GM18526 (cell line): ENCODE data around the gene PIGV.
A peak's percentile ranks its signal among the peaks of the same experiment; 100 is the strongest.

Experiments used
- POLR2A ChIP-seq: IDR thresholded peaks from 3 replicates; pipeline ENCODE4 v1.6.1; 2011; ENCODE audit not compliant: insufficient read length; ENCODE audit errors: extremely low read depth

PIGV gene

DNA sequence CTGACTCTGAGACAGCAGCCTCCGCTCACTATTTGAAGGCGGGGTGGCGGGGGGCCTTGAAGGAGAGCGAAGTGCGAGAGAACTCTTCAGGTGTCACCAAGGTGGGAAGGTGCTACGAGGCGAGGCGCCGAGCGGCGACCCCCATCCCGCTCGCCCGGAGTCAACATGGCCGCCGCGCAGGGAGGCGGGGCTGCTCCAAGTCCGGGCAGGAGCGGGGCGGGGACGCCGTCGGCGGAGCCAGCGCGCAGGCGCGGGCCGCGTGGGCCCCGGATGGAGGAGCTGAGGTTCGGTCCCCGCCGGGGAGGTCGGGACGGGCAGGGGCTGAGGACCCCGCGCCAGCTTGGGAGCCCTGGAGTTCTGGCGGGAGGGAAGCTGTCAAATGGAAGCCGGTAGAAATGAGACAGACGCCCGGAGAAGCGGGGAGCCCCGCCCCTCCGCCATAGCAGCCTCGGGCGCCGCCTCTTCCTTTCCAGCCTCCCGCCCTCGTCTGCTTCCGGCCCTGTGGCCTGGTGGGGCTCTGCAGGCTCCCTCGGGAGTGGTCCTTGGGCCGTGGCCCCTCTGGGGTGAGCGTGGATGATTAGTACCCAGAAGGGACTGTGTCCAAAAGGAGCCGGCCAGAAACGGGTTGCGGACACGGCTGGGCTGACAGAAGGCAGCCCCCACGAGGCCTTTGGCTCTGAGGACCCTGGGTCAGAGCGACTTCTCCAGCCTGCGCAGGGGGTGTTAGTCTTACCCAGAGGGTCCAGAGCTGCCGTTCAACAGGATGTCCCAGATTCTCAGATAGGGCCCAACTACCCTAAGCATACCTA is at the start of gene PIGV:
Gene PIGV (plus strand): TSS at position 245 of the 809 bp plus-strand sequence. CDS start 2,866 bp downstream, outside the sequence.
- TF ChIP-seq POLR2A: peak; percentile 77

DNA sequence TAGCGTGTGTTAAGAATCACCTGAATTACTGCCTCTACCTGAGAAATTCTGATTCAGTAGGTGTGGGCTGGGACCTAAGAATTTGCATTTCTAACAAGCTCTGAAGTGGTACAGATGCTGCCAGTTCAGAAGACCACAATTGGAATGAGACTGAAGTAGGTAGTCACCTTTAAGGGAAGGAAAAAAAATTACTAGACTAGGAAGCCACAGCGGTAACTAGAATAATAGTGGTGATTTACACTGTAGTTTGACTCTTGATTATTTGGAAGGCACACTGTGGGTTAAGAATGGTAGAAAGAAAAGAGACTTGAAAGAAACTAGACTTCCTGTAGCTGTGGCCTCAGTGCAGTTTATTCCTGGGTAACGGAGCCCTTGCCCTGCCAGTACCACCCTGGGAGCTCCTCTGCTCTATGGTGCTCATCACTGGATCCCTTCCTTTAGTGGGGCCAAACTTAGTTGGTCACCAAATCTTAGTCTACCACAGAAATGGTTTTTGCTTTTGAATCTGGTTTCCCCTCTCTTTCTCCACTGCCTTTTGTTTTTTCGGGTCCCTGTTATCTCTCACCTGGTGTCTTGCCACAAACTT is 48.3 kb upstream of the PIGV start:
- no peak for TF ChIP-seq POLR2A

DNA sequence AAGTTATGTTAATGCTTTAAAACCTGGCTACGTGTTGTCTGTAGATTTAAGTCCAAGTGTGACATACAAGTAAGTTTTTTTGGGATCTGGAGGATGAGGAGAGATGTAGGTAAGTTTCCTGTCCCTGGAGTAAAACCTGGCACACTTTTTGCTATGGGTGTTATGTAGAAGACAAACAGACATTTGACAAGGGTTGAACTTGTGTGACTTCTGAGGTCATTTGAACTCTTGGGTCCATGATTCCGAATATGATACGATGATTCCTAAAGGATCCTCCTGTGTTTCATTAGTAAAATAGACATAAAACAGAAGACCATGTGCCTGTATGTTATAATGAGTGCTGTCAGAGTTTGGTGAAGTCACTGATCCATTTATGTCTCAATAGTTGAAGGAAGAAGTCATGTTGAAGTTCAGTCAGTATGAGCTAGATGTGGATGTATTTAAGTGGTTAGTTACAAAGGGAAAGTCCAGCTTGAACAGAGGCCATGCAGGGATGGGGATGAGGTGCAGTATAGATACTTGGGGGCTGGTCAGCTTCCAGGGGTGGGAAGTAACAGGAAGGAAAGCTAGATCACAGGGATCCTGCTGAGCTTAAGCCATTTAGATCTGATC is 47.6 kb upstream of the PIGV start:
- TF ChIP-seq POLR2A: no peak

DNA sequence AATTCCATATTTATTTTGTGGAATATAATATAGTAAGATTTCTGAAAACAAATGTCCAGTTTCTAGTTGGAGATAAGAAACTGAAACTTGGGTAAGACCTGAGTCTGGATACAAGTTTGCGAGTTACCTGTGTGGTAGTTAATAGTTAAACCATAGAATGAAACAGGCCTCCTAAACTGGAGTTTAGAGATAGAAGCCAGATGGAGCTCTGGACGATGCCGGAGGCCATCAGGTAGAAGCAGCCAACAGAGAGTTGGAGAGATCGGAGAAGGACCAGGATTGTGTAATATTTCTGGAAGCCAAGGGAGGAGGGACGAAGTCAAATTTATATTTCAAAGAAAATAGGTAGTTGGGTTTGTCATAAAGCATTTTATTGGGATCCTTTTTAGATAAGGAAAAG is 46.8 kb upstream of the PIGV start:
- no peak for TF ChIP-seq POLR2A

DNA sequence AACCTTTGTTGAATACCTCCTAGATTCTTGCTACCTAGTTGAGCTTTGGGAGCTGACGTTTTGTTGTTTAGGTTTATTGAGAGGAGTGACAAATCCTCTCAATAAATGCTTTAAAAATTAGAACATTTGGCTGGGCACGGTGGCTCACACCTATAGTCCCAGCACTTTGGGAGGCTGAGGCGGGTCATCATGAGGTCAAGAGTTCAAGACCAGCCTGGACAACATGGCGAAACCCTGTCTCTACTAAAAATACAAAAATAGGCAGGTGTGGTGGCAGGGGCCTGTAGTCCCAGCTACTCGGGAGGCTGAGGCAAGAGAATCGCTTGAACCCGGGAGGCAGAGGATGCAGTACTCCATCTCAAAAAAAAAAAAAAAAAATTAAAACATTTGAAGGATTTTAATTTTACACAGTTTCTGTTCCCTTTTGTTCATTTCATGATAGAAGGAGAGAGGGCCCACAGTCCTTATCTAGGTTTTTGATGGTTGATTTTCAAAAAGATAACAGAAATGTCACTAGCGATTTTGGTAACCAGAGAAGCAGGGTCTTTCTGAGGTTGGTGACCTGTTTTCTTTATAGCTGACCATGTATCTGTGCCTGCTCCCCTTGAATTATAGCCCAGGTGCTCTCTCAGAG is 44.2 kb upstream of the PIGV start:
- no peak for TF ChIP-seq POLR2A

DNA sequence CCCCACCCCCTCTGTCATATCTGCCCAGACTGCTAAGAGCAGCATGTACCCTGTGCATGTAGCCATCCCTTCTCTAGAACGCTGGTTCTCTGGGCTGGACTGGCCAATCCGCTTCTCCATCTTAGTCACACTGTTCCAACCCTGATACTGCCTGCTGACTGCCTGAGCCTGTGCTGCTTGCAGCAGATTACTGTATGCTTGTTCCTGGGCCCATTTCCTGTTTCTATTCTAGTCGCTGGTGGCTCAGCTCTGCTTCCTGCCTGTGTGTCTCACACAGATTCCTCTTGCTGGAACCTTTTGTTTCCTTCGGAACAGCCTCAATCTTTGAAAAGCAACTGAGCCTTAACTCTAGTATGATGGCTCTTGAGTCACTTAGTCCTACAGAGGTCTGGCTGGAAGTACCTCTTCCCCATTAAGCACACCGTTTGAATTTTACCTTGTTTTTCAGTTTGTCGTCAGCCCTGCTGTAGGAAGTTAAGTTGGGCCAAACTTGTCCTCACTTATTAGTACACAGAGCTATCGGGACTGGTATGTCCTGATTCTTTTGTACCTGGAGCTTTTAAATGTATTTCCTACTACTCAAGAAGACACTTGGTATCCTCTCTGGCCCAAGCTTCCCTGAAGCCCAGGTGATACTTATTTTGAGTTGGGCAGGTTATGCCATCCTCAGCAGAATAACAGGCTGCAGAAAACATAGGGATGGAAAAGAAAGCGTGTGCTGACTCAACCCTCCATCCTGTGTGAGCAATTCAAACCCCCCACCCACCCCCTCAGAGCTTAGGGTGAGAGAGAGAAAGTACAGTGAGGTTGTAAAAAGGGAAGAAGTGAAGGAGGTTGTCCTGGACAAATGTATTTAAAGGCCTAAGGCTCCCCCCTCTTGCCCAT is 43.4 kb upstream of the PIGV start:
- TF ChIP-seq POLR2A: peak; percentile 38

DNA sequence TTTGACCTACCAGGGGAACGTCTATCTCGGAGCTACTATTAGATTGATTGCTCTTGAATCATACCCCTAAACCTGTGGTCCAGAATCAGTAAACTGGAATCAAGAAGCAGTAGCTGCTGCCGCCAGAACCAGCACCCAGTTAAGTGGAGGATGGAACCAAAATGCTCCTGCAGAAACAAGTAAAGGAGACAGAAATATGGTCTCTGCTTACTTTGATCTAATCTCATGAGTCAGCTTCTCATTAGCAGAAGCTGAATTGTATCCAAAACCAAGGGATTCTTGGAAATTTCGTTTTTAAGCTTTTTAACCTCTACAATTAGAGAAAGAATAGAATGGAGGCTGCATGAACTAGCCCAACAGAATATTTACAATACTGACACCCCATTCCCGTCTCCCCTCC is 42.6 kb upstream of the PIGV start:
- TF ChIP-seq POLR2A: no peak

DNA sequence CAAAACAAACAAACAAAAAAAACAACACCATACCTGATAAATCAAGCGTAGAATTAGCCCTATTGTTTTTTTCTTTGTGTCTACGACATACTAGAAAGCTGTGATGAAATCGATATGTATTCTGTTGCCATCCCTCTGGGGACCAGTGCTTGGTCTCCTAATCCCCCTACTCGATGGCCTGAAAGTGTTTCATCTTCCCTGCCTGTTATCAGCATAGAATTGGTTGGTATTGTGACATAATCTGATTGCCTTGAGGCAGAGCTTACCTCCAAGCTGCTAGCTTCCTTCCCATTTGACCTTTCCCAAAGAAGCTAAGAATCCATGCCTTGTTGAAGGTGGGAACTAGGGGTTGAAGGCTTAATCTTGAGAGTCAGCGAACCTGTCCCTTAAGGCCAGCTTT is 40.7 kb upstream of the PIGV start:
- no peak for TF ChIP-seq POLR2A

DNA sequence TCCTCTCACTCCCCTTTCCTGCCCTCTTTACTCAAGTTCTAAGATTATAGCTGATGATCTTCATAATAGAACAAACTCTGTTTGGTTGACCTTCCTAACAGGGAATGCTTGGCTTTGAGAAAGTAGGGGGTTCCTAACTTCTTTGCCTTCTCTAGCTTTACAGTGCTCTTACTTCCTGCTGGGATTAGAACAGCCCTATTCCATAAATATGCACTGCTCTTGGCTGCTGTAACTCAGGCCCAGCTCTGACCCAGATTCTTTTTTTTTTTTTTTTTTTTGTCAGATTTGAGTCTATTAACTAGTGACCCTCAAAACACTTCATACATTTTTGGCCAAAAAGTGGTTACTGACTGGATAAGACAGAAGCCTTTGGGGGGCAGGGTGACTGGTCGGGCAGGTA is 39.4 kb upstream of the PIGV start:
- TF ChIP-seq POLR2A: no peak

DNA sequence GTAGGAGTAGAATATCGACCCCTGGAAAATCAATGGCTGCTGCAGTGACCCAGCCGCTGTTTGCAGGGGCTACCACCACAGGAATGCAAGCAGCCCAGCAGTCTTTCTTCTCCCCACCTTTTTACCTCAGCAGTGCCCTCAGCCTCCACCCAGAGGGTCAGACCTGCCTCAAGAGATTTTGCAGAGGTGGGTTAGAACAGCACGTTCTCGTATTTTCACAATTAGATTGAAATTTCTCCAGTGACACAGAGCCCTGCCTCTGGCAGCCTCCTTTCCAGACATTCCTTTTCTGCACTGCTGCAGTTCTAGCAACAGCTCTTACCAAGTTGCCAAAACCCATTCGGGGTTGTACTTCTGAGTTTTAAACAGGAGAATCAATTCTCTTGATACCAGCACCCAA is 38.3 kb upstream of the PIGV start:
- no peak for TF ChIP-seq POLR2A

DNA sequence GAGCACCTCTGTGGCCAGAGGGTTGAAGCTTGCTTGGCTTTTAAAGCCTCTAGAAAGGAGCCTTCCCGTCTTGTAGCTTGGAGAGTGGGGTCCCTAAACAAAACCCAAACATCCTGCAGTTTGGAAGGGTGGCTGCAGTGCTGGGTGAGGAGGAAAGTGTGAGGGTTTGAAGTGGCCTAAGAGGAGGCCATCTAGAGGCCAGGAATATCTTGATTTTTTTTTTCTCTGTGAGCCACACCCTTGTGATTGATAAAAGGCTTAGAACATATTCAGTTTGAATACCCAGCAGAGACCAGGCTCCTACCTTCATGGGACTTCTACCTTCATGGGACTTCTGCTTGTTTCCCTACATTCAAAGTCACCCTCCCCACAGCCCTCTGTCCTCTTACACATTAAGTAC is 37.3 kb upstream of the PIGV start:
- no peak for TF ChIP-seq POLR2A

DNA sequence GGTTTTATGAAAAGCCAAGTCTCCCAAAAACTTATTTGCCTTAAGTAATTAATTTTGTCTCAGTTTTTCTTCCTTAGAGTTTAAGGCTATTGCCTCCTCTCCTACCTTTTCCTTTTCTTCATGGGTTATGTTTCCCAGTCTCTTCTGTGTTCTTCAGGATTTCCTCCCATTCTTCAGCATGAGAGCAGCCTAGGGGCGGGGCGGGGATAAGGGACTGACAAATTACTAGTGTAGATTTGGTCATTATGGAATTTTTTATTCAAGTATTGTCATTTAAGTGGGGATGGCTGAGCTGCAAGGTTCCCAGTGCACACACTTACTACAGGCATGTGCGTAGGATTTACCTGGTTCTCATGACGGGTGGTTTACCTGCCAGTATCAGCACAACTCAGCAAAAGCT is 35.2 kb upstream of the PIGV start:
- TF ChIP-seq POLR2A: no peak

DNA sequence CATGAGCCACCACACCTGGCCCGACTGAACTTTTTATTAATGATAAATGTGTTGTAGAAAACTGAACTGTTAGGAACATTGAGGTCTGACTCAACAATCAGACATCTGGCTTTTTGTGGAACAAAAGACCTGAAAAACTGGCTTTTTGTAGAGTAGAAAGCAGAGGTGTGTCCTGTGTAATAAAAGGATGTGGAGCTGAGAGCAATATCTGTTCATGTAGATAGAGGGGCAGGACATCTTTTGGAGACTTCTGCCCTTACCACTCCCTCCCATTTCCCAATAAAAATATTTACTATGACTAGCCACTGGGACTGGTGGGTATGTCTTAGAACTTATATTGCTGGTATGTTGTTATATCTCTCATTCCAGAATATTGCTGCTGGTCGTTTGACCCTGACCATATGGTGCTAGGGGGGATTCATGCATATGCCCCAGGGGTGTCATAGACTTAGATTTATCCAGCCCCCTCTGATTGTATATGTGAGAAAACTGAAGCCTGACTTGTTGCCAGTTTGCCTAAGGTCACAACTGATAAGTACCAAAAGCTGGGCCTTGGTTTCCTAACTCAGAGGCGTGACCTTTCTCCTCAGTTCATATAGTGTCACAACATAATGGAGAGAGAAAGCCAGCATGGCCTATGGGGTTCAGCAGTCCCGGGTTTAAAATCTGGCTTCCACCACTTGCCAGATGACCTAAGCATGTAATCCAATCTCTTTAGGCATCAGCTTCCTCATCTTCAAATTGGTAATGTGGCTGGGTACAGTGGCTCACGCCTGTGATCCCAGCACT is 33.5 kb upstream of the PIGV start:
- no peak for TF ChIP-seq POLR2A

DNA sequence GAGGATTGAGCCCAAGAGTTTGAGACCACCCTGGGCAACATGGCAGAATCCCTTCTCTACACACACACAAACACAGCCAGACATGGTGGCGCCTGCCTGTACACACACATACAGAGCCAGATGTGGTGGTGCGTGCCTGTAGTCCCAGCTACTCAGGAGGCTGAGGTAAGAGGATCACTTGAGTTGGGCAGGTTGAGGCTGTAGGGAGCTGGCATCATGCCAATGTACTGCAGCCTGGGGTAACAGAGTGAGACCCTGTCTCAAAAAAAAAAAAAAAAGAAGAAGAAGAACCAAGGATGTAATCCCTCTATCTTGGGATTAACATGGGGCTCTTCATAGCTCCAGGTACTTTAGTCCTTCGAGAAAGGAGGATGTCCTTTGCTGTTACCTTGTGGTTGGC is 29.4 kb upstream of the PIGV start:
- no peak for TF ChIP-seq POLR2A
